Panc1 (cell line): ENCODE results near the gene CHST15. TPM values are rescaled to one million over a fixed set of nuclear protein-coding genes. Genes with fewer than 3 reads are reported as not detected.
"Not testable (repeated sequence)": the region's sequence is repeated elsewhere in the genome, so short reads cannot be mapped to it uniquely, and the experiment has no call there.

Experiments used
- ATAC-seq: fragments of 200-7000 bp; cut with Tn5 transposase; 2 replicates; pipeline ENCODE4 v1.9.1; 2020; ENCODE audit warnings: mild to moderate bottlenecking, moderate library complexity
- BruUV-seq: library from RNA; stranded (reverse); fragments of 400-500 nt; replicated peaks from 2 replicates; lab custom pipeline; 2021; lab: Mats Ljungman, UMichigan
- CTCF ChIA-PET: fragments of 300-600 bp; sonication (Branson Sonifier 250); formaldehyde crosslinking; loops from one replicate; lab custom pipeline; 2022; ENCODE audit warnings: antibody characterized with exemption; lab: Charles Lee
- POLR2A ChIA-PET: fragments of 300-600 bp; sonication (Branson Sonifier 250); formaldehyde crosslinking; loops from one replicate; lab custom pipeline; 2022; ENCODE audit warnings: antibody characterized with exemption; lab: Charles Lee
- DNase-seq: peaks from one replicate; pipeline ENCODE4 v3.0.0-alpha.2; 2010; ENCODE audit warnings: low read depth, low spot score
- H3K27ac ChIP-seq: 2 replicates; pipeline ENCODE4 v1.5.1; 2011; ENCODE audit warnings: mild to moderate bottlenecking, low read length, inconsistent platforms
- H3K27me3 ChIP-seq: fragments of 200-500 bp; sonication (Bioruptor generic); 2 replicates; pipeline ENCODE4 v1.6.0; 2014; ENCODE audit warnings: low read length, inconsistent platforms; ENCODE audit not compliant: control insufficient read depth, insufficient read depth
- H3K36me3 ChIP-seq: fragments of 200-500 bp; sonication (Bioruptor generic); 2 replicates; pipeline ENCODE4 v1.5.1; 2014; ENCODE audit warnings: inconsistent platforms, mild to moderate bottlenecking, low read length, moderate library complexity; ENCODE audit not compliant: control insufficient read depth, insufficient read depth
- H3K4me1 ChIP-seq: 2 replicates; pipeline ENCODE4 v1.5.1; 2011; ENCODE audit warnings: inconsistent platforms, mild to moderate bottlenecking, low read length, moderate library complexity; ENCODE audit not compliant: control insufficient read depth, insufficient read depth
- H3K4me3 ChIP-seq, 2 experiments: 2 replicates each; pipeline ENCODE4 v1.5.1; 2011 to 2012; ENCODE audit warnings: low read depth in 2 of 2, low read length in 2 of 2, mild to moderate bottlenecking in 2 of 2, inconsistent platforms in 1 of 2, moderate library complexity in 1 of 2
- H3K9me3 ChIP-seq: fragments of 200-500 bp; sonication (Bioruptor generic); 2 replicates; pipeline ENCODE4 v1.5.1; 2014; ENCODE audit warnings: low read depth, mild to moderate bottlenecking, inconsistent platforms, low read length, moderate library complexity; ENCODE audit not compliant: control insufficient read depth, insufficient read depth
- POLR2AphosphoS5 ChIP-seq: IDR thresholded peaks from 2 replicates; pipeline ENCODE4 v1.6.1; 2012; ENCODE audit warnings: mild to moderate bottlenecking, low read depth, low read length, moderate library complexity
- SIN3A ChIP-seq: IDR thresholded peaks from 2 replicates; pipeline ENCODE4 v1.6.1; 2012; ENCODE audit warnings: low read depth, mild to moderate bottlenecking, low read length, moderate library complexity, borderline replicate concordance; ENCODE audit not compliant: insufficient read depth
- TCF7L2 ChIP-seq: IDR thresholded peaks from 2 replicates; pipeline ENCODE4 v1.6.1; 2011; ENCODE audit warnings: mild to moderate bottlenecking, low read depth, low read length, inconsistent platforms
- in situ Hi-C: cut with HindIII; loops from 2 replicates; pipeline ENCODE4 v1.10.0; 2016; ENCODE audit warnings: low sequenced_read_pairs, low pct_unique_long_range_greater_than_20kb
- intact Hi-C: fragments of 100-400 bp; cut with micrococcal nuclease; formaldehyde crosslinking; loops from one replicate; pipeline ENCODE4 v1.10.0; 2022; ENCODE audit not compliant: unreplicated experiment
- total RNA-seq: library from RNA; stranded (reverse); gene quantifications from one replicate; pipeline ENCODE4 v1.2.1, GENCODE V29; 2021; ENCODE audit not compliant: unreplicated experiment
- TF ChIP-seq, protein P1 (sequence below): fragments of 450-650 bp; IDR thresholded peaks from 2 replicates; pipeline ENCODE4 v1.5.1; 2017; ENCODE audit warnings: mild to moderate bottlenecking
- TF ChIP-seq, protein P2 (sequence below), 2 experiments: IDR thresholded peaks; 2 replicates each; pipeline ENCODE4 v1.6.1; 2011 to 2012; ENCODE audit warnings: low read depth in 2 of 2, control low read depth in 1 of 2, low read length in 1 of 2, mild to moderate bottlenecking in 1 of 2, moderate library complexity in 1 of 2; ENCODE audit not compliant: insufficient read depth in 1 of 2

CHST15 gene
- total RNA-seq, 1 experiment from 2014 or later, result 33.2 TPM

DNA sequence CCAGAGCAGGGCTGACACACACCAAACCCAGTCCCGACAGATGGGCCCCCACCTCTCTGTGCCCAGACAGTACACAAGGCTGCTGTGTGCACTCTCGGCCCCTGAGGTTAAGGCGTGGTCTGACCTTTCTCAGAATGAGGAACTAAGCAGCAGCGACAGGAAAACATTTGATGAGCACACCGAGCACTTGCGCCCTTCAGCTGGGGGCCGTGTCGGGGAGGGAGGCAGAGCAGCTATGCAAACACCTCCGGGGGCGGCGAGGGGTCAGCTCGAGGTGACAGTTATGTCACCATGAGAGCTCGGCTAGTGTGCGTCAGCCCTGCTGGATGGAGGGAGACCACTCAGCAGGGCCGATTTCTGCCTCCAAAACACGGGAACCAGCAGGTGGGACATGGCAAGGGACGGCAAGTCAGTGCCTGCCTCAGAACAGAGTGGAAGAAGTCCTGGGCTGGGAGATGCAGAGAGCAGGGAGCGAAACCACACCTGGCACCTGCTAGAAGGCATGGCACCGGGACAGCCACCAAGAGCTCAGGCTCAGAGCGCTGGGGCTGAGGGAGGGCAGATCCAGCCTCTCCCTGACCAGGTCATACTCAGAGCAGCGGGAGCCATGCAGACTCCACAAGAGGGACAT is 57.4 kb downstream of the CHST15 start:
- no peaks in the 10 kb centered on the region for H3K27me3 ChIP-seq
- DNase-seq, result no peak
- no peak overlapping the region for H3K4me3 ChIP-seq
- ChIA-PET POLR2A (no interaction called here), CTCF (interaction anchor here (0.6 kb wide), 1 partner anchor 238 kb away, joined by 5 read pairs; no protein-coding TSS in a partner anchor)
- no peak overlapping the region for H3K27ac ChIP-seq
- H3K36me3 ChIP-seq, result no peaks in the 10 kb centered on the region
- TF ChIP-seq, protein P1, sequence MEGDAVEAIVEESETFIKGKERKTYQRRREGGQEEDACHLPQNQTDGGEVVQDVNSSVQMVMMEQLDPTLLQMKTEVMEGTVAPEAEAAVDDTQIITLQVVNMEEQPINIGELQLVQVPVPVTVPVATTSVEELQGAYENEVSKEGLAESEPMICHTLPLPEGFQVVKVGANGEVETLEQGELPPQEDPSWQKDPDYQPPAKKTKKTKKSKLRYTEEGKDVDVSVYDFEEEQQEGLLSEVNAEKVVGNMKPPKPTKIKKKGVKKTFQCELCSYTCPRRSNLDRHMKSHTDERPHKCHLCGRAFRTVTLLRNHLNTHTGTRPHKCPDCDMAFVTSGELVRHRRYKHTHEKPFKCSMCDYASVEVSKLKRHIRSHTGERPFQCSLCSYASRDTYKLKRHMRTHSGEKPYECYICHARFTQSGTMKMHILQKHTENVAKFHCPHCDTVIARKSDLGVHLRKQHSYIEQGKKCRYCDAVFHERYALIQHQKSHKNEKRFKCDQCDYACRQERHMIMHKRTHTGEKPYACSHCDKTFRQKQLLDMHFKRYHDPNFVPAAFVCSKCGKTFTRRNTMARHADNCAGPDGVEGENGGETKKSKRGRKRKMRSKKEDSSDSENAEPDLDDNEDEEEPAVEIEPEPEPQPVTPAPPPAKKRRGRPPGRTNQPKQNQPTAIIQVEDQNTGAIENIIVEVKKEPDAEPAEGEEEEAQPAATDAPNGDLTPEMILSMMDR, result no peak
- no peak for TF ChIP-seq TCF7L2
- no peak for TF ChIP-seq POLR2AphosphoS5
- TF ChIP-seq SIN3A, result no peak
- TF ChIP-seq, protein P2, sequence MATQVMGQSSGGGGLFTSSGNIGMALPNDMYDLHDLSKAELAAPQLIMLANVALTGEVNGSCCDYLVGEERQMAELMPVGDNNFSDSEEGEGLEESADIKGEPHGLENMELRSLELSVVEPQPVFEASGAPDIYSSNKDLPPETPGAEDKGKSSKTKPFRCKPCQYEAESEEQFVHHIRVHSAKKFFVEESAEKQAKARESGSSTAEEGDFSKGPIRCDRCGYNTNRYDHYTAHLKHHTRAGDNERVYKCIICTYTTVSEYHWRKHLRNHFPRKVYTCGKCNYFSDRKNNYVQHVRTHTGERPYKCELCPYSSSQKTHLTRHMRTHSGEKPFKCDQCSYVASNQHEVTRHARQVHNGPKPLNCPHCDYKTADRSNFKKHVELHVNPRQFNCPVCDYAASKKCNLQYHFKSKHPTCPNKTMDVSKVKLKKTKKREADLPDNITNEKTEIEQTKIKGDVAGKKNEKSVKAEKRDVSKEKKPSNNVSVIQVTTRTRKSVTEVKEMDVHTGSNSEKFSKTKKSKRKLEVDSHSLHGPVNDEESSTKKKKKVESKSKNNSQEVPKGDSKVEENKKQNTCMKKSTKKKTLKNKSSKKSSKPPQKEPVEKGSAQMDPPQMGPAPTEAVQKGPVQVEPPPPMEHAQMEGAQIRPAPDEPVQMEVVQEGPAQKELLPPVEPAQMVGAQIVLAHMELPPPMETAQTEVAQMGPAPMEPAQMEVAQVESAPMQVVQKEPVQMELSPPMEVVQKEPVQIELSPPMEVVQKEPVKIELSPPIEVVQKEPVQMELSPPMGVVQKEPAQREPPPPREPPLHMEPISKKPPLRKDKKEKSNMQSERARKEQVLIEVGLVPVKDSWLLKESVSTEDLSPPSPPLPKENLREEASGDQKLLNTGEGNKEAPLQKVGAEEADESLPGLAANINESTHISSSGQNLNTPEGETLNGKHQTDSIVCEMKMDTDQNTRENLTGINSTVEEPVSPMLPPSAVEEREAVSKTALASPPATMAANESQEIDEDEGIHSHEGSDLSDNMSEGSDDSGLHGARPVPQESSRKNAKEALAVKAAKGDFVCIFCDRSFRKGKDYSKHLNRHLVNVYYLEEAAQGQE (IDR thresholded peaks at IDR 0.05; ENCODE audit: insufficient read depth in 1 of 2, low read depth in 2 of 2, low read length in 1 of 2), result no peak
- BruUV-seq, result no TSS peak
- no peaks in the 10 kb centered on the region for H3K9me3 ChIP-seq
- in situ Hi-C loops (no loop called here), intact Hi-C loops (no loop called here)
- peak; percentile 73 for ATAC-seq
- no peaks in the 10 kb centered on the region for H3K4me1 ChIP-seq

DNA sequence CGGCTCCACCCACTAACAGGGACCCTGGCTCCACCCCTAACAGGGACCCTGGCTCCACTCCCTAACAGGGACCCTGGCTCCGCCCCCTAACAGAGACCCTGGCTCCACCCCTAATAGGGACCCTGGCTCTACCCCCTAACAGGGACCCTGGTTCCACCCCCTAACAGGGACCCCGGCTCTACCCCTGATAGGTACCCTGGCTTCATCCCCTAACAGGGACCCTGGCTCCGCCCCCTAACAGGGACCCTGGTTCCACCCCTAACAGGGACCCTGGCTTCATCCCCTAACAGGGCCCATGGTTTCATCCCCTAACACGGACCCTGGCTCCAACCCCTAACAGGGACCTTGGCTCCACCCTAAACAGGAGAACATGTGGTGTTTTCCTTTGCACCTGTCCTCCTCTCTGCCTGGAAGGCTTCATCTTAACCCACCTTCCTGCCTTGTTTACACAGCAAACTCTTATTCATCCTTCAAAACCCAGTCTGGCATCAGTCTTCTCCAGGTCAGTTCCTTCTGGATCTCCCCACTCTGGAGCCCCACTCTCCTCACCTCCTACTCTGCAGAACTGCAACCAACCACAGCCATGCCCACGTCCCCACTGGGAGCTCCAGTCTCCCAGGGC is 58.0 kb downstream of the CHST15 start:
- DNase-seq, result no peak
- ChIA-PET CTCF (no interaction called here), POLR2A (no interaction called here)
- intact Hi-C loops, result no loop called here
- in situ Hi-C loops, result no loop called here
- H3K9me3 ChIP-seq, result no peaks in the 10 kb centered on the region
- H3K4me3 ChIP-seq, result no peak overlapping the region
- BruUV-seq, result no TSS peak
- H3K36me3 ChIP-seq, result no peaks in the 10 kb centered on the region
- H3K4me1 ChIP-seq, result no peaks in the 10 kb centered on the region
- no peak; the same call in 1 of the 2 replicates for ATAC-seq
- H3K27me3 ChIP-seq, result no peaks in the 10 kb centered on the region
- TF ChIP-seq, protein P1, result no peak
- no peak for TF ChIP-seq POLR2AphosphoS5
- TF ChIP-seq TCF7L2, result no peak
- no peak for TF ChIP-seq SIN3A
- TF ChIP-seq, protein P2 (IDR thresholded peaks at IDR 0.05; ENCODE audit: insufficient read depth in 1 of 2, low read depth in 2 of 2, low read length in 1 of 2), result no peak
- H3K27ac ChIP-seq, result no peak overlapping the region

DNA sequence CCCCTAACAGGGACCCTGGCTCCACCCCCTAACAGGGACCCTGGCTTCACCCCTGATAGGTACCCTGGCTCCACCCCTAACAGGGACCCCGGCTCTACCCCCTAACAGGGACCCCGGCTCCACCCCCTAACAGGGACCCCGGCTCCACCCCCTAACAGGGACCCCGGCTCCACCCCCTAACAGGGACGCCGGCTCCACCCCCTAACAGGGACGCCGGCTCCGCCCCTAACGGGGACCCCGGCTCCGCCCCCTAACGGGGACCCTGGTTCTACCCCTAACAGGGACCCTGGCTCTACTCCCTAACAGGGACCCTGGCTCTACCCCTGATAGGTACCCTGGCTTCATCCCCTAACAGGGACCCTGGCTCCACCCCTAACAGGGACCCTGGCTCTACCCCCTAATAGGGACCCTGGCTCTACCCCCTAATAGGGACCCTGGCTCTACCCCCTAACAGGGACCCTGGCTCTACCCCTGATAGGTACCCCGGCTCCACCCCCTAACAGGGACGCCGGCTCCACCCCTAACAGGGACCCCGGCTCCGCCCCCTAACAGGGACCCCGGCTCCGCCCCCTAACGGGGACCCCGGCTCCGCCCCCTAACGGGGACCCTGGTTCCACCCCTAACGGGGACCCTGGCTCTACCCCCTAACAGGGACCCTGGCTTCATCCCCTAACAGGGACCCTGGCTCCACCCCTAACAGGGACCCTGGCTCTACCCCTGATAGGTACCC is 58.7 kb downstream of the CHST15 start:
- H3K4me3 ChIP-seq, H3K4me1 ChIP-seq, in situ Hi-C loops, DNase-seq, H3K36me3 ChIP-seq, H3K27ac ChIP-seq, H3K9me3 ChIP-seq, H3K27me3 ChIP-seq, CTCF ChIA-PET, POLR2A ChIA-PET, ATAC-seq, BruUV-seq, intact Hi-C loops: not testable (repeated sequence)
